ENCODE measurements around the gene TNNI2. TPM values are rescaled to one million over a fixed set of nuclear protein-coding genes. Genes with fewer than 3 reads are reported as not detected.

TNNI2 gene
- total RNA-seq, 1 donor from 2014 or later, result 1.1 TPM

- Mint-ChIP-seq H3K27ac (ENCODE audit: unreplicated experiment) (peak overlapping the region; percentile 95), H3K9me3 (ENCODE audit: unreplicated experiment) (no peaks in the 10 kb centered on the region), H3K27me3 (ENCODE audit: unreplicated experiment) (no peaks in the 10 kb centered on the region), H3K4me1 (ENCODE audit: unreplicated experiment) (peaks cover 39% of the 10 kb centered on the region), H3K4me3 (ENCODE audit: unreplicated experiment) (no peak overlapping the region), H3K36me3 (ENCODE audit: unreplicated experiment) (no peaks in the 10 kb centered on the region)
- TF ChIP-seq CTCF (IDR thresholded peaks at IDR 0.05), result no peak
- DNase-seq (ENCODE audit: extremely low spot score, unreplicated experiment), result no peak
Observed at GRCh38 chr11:1879342-1879940, 40.7 kb downstream of the TNNI2 start.

- Mint-ChIP-seq H3K36me3 (ENCODE audit: unreplicated experiment) (no peaks in the 10 kb centered on the region), H3K4me1 (ENCODE audit: unreplicated experiment) (peaks cover 34% of the 10 kb centered on the region), H3K27me3 (ENCODE audit: unreplicated experiment) (no peaks in the 10 kb centered on the region), H3K4me3 (ENCODE audit: unreplicated experiment) (no peak overlapping the region), H3K27ac (ENCODE audit: unreplicated experiment) (peak overlapping the region; percentile 95), H3K9me3 (ENCODE audit: unreplicated experiment) (no peaks in the 10 kb centered on the region)
- TF ChIP-seq CTCF (IDR thresholded peaks at IDR 0.05), result no peak
- DNase-seq (ENCODE audit: extremely low spot score, unreplicated experiment), result no peak
Observed at GRCh38 chr11:1879941-1880720, 41.4 kb downstream of the TNNI2 start.

GRCh38 chr11:1880746-1881441, 42.1 kb downstream of the TNNI2 start:
- TF ChIP-seq CTCF (IDR thresholded peaks at IDR 0.05), result no peak
- no peak for DNase-seq (ENCODE audit: extremely low spot score, unreplicated experiment)
- Mint-ChIP-seq H3K36me3 (ENCODE audit: unreplicated experiment) (no peaks in the 10 kb centered on the region), H3K27me3 (ENCODE audit: unreplicated experiment) (no peaks in the 10 kb centered on the region), H3K27ac (ENCODE audit: unreplicated experiment) (peak overlapping the region; percentile 95), H3K4me1 (ENCODE audit: unreplicated experiment) (peaks cover 29% of the 10 kb centered on the region), H3K9me3 (ENCODE audit: unreplicated experiment) (no peaks in the 10 kb centered on the region), H3K4me3 (ENCODE audit: unreplicated experiment) (no peak overlapping the region)

- H3K9me3 Mint-ChIP-seq (ENCODE audit: unreplicated experiment), result no peaks in the 10 kb centered on the region
- no peak for DNase-seq (ENCODE audit: extremely low spot score, unreplicated experiment)
- H3K27ac Mint-ChIP-seq (ENCODE audit: unreplicated experiment), result no peak overlapping the region
- H3K36me3 Mint-ChIP-seq (ENCODE audit: unreplicated experiment), result no peaks in the 10 kb centered on the region
- no peak for TF ChIP-seq CTCF (IDR thresholded peaks at IDR 0.05)
- no peak overlapping the region for H3K4me3 Mint-ChIP-seq (ENCODE audit: unreplicated experiment)
- H3K4me1 Mint-ChIP-seq (ENCODE audit: unreplicated experiment), result peaks cover 22% of the 10 kb centered on the region
- H3K27me3 Mint-ChIP-seq (ENCODE audit: unreplicated experiment), result no peaks in the 10 kb centered on the region
Observed at GRCh38 chr11:1881442-1882264, 42.9 kb downstream of the TNNI2 start.
